A549 treated with Mapracorat at 1 μM for 4 hours (cell line): ENCODE results near the gene STK11IP. TPM values are rescaled to one million over a fixed set of nuclear protein-coding genes. Genes with fewer than 3 reads are reported as not detected.

Experiments
- total RNA-seq: library from RNA; stranded (reverse); fragments of 200-300 nt; extraction: Qiagen RNA extraction; gene quantifications from 5 replicates; pipeline ENCODE4 v1.2.3, GENCODE V29; 2022

The STK11IP gene
- total RNA-seq = 12.6 to 19.3 TPM (median 17.5 TPM) in 5 replicates

DNA sequence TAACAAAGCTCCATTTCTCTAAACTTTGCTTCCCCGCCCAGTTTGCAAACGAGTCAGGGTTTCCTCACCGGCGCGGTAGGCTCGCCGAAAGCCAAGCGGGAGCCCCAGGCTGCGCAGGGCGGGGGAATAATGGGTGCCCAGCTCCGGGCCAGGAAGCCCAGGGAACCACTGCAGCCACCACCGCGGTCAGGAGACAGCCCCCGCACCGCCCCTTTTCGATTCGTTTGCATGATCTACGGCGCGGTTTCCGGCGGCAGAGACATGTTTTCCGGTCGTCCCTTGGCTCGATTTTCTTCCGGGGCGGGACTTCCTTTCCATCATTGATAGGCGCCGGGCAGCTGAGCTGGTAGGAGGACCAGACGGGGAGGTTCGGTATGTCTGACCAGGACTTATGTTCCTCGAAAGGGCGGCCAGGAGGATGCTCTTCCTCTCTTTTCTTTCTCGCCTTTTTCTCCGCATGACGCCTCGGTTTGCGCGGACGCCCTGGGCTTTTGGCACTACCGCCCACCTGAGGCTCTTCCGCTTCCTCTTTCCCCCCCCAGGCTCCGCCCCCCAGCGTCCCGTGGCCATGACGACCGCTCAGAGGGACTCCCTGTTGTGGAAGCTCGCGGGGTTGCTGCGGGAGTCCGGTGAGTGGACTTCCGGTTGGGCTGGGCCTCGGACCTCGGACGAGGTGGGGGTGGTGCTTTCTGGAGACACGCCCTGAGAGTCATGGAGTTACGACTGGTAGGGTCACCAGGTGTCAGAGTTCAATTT lies at the start of gene STK11IP:
STK11IP (plus strand) TSS at position 306 of the 756 bp plus-strand sequence; CDS start at position 569, 263 bp downstream.

GRCh38 chr2:219571311-219572236 lies 26.1 kb upstream of the STK11IP start, which contains the start of gene OBSL1:
TSS of gene OBSL1 (minus strand) at chr2:219571539. CDS start at chr2:219571232, 307 bp downstream.

DNA sequence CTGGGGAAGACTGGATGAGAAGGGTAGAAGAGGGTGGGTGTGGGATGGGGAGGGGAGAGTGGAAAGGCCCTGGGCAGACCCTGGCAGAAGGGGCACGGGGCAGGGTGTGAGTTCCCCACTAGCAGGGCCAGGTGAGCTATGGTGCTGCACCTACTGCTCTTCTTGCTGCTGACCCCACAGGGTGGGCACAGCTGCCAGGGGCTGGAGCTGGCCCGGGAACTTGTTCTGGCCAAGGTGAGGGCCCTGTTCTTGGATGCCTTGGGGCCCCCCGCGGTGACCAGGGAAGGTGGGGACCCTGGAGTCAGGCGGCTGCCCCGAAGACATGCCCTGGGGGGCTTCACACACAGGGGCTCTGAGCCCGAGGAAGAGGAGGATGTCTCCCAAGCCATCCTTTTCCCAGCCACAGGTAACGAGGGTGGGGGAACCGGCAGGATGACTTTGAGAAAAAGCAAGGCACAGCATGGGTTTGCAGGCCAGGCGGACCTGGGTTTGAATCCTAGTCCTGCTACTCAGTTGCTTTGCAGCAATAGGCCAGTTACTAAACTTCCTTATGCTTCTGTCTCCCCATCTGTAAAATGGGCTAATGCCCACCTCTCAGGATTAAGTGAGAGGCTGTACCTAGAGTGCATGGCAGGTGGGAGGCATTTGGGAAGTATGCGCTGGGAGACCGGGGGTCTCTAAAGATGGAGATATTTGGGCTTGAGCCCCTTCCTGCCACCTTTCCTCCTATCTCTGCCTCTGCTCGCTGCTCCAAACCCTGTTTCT lies 25.2 kb upstream of the STK11IP start, which contains the start of gene INHA:
INHA (plus strand) TSS at position 74 of the 765 bp plus-strand sequence; CDS start at position 139, 65 bp downstream.

GRCh38 chr2:219627103-219628100 lies 29.7 kb downstream of the STK11IP start, which contains the start of gene SLC4A3:
TSS of gene SLC4A3 (plus strand) at chr2:219627630. CDS start at chr2:219627993, 363 bp downstream.

Other genes with a start within 250 kb of the STK11IP start
- 60.0 to 70.4 TPM (median 63.8 TPM) in 5 replicates for gene DNPEP, start 209.9 kb upstream of the STK11IP start, total RNA-seq
- 0.07 to 0.39 TPM (median 0.24 TPM) in 5 replicates for gene DES, start 179.5 kb upstream of the STK11IP start, total RNA-seq
- gene SPEG, start 163.0 kb upstream of the STK11IP start, total RNA-seq = 6.6 to 11.2 TPM (median 7.6 TPM) in 5 replicates
- 33.9 to 37.6 TPM (median 36.5 TPM) in 5 replicates for gene GMPPA, start 99.0 kb upstream of the STK11IP start, total RNA-seq
- 0.07 to 0.20 TPM (median 0.13 TPM) in 3 of 5 replicates, not detected in the others for gene ASIC4, start 83.4 kb upstream of the STK11IP start, total RNA-seq
- 19.5 to 34.2 TPM (median 31.1 TPM) in 5 replicates for gene CHPF, start 54.0 kb upstream of the STK11IP start, total RNA-seq
- gene TMEM198, start 53.8 kb upstream of the STK11IP start, total RNA-seq = 0.66 to 1.3 TPM (median 1.1 TPM) in 5 replicates
- 16.0 to 23.3 TPM (median 21.8 TPM) in 5 replicates for gene OBSL1, start 26.3 kb upstream of the STK11IP start, total RNA-seq
- gene INHA, start 25.5 kb upstream of the STK11IP start, total RNA-seq = 0.08 to 0.65 TPM (median 0.39 TPM) in 5 replicates
- 2.6 to 3.9 TPM (median 3.0 TPM) in 5 replicates for gene SLC4A3, start 29.8 kb downstream of the STK11IP start, total RNA-seq